Activated T-cell treated with anti-CD3 and anti-CD28 coated beads, Interleukin-2, amount 50 U/mL, for 24 hours (primary cell): ENCODE measurements around the gene TTC17.

ENCODE experiments used
- DNase-seq: peaks from one replicate; pipeline ENCODE4 v3.0.0-alpha.2; 2020
- H3K27ac Mint-ChIP-seq: 2 replicates; pipeline ENCODE4 v1.8.0; 2020; ENCODE audit warnings: mild to moderate bottlenecking, mixed read lengths
- H3K27me3 Mint-ChIP-seq: 2 replicates; pipeline ENCODE4 v1.8.0; 2020; ENCODE audit warnings: mixed read lengths
- H3K36me3 Mint-ChIP-seq: 2 replicates; pipeline ENCODE4 v1.8.0; 2020; ENCODE audit warnings: low read depth, mixed read lengths
- H3K4me1 Mint-ChIP-seq: 2 replicates; pipeline ENCODE4 v1.8.0; 2020; ENCODE audit warnings: low read depth, mixed read lengths
- H3K4me3 Mint-ChIP-seq: 2 replicates; pipeline ENCODE4 v1.8.0; 2020; ENCODE audit warnings: mild to moderate bottlenecking, moderate library complexity, mixed read lengths
- H3K9me3 Mint-ChIP-seq: 2 replicates; pipeline ENCODE4 v1.8.0; 2020; ENCODE audit warnings: mixed read lengths

The TTC17 gene

GRCh38 chr11:43511959-43512358 lies 153.2 kb downstream of the TTC17 start:
- Mint-ChIP-seq H3K27ac (no peak overlapping the region), H3K4me1 (peaks cover 9% of the 10 kb centered on the region), H3K9me3 (no peaks in the 10 kb centered on the region), H3K4me3 (no peak overlapping the region), H3K27me3 (peaks cover 15% of the 10 kb centered on the region), H3K36me3 (no peaks in the 10 kb centered on the region)
- no peak for DNase-seq

- no peaks in the 10 kb centered on the region for H3K36me3 Mint-ChIP-seq
- no peaks in the 10 kb centered on the region for H3K9me3 Mint-ChIP-seq
- DNase-seq: no peak
- peaks cover 34% of the 10 kb centered on the region for H3K27me3 Mint-ChIP-seq
- H3K4me1 Mint-ChIP-seq: peaks cover 12% of the 10 kb centered on the region
- H3K4me3 Mint-ChIP-seq: no peak overlapping the region
- no peak overlapping the region for H3K27ac Mint-ChIP-seq
Observed at GRCh38 chr11:43515090-43515489, 156.4 kb downstream of the TTC17 start.

- DNase-seq: no peak
- H3K4me3 Mint-ChIP-seq: no peak overlapping the region
- H3K9me3 Mint-ChIP-seq: peaks cover 7% of the 10 kb centered on the region
- H3K36me3 Mint-ChIP-seq: no peaks in the 10 kb centered on the region
- H3K27ac Mint-ChIP-seq: no peak overlapping the region
- H3K4me1 Mint-ChIP-seq: peaks cover 12% of the 10 kb centered on the region
- H3K27me3 Mint-ChIP-seq: peaks cover 43% of the 10 kb centered on the region
Observed at GRCh38 chr11:43516316-43516850, 157.7 kb downstream of the TTC17 start.

GRCh38 chr11:43517518-43517917 lies 158.8 kb downstream of the TTC17 start:
- no peak for DNase-seq
- no peak overlapping the region for H3K27ac Mint-ChIP-seq
- H3K27me3 Mint-ChIP-seq: peaks cover 43% of the 10 kb centered on the region
- peaks cover 10% of the 10 kb centered on the region for H3K9me3 Mint-ChIP-seq
- peaks cover 12% of the 10 kb centered on the region for H3K4me1 Mint-ChIP-seq
- H3K36me3 Mint-ChIP-seq: no peaks in the 10 kb centered on the region
- no peak overlapping the region for H3K4me3 Mint-ChIP-seq

GRCh38 chr11:43518408-43519160 lies 159.9 kb downstream of the TTC17 start:
- Mint-ChIP-seq H3K4me1 (peaks cover 12% of the 10 kb centered on the region), H3K27ac (no peak overlapping the region), H3K4me3 (no peak overlapping the region), H3K27me3 (peaks cover 43% of the 10 kb centered on the region), H3K36me3 (no peaks in the 10 kb centered on the region), H3K9me3 (peaks cover 10% of the 10 kb centered on the region)
- no peak for DNase-seq

- DNase-seq: no peak
- Mint-ChIP-seq H3K36me3 (no peaks in the 10 kb centered on the region), H3K4me1 (peaks cover 12% of the 10 kb centered on the region), H3K27me3 (peaks cover 29% of the 10 kb centered on the region), H3K27ac (no peak overlapping the region), H3K4me3 (no peak overlapping the region), H3K9me3 (peaks cover 10% of the 10 kb centered on the region)
Observed at GRCh38 chr11:43521471-43521870, 162.8 kb downstream of the TTC17 start.

- Mint-ChIP-seq H3K4me3 (no peak overlapping the region), H3K4me1 (peaks cover 3% of the 10 kb centered on the region), H3K9me3 (peaks cover 10% of the 10 kb centered on the region), H3K27me3 (peaks cover 17% of the 10 kb centered on the region), H3K36me3 (no peaks in the 10 kb centered on the region), H3K27ac (no peak overlapping the region)
- no peak for DNase-seq
Observed at GRCh38 chr11:43523632-43524031, 164.9 kb downstream of the TTC17 start.

GRCh38 chr11:43532041-43532440 lies 173.3 kb downstream of the TTC17 start:
- Mint-ChIP-seq H3K27ac (no peak overlapping the region), H3K4me3 (no peak overlapping the region), H3K4me1 (no peaks in the 10 kb centered on the region), H3K36me3 (no peaks in the 10 kb centered on the region), H3K9me3 (no peaks in the 10 kb centered on the region), H3K27me3 (peaks cover 35% of the 10 kb centered on the region)
- no peak for DNase-seq

- H3K27ac Mint-ChIP-seq: no peak overlapping the region
- DNase-seq: no peak
- no peaks in the 10 kb centered on the region for H3K36me3 Mint-ChIP-seq
- peaks cover 76% of the 10 kb centered on the region for H3K27me3 Mint-ChIP-seq
- H3K4me3 Mint-ChIP-seq: no peak overlapping the region
- H3K9me3 Mint-ChIP-seq: peaks cover 3% of the 10 kb centered on the region
- no peaks in the 10 kb centered on the region for H3K4me1 Mint-ChIP-seq
Observed at GRCh38 chr11:43537833-43538615, 179.3 kb downstream of the TTC17 start.

GRCh38 chr11:43541993-43542392 lies 183.3 kb downstream of the TTC17 start:
- Mint-ChIP-seq H3K27ac (no peak overlapping the region), H3K4me1 (peaks cover under 1% of the 10 kb centered on the region), H3K27me3 (peaks cover 79% of the 10 kb centered on the region), H3K9me3 (peaks cover 3% of the 10 kb centered on the region), H3K36me3 (no peaks in the 10 kb centered on the region), H3K4me3 (no peak overlapping the region)
- DNase-seq: no peak

GRCh38 chr11:43542750-43543712 lies 184.3 kb downstream of the TTC17 start:
- H3K4me3 Mint-ChIP-seq: no peak overlapping the region
- no peaks in the 10 kb centered on the region for H3K36me3 Mint-ChIP-seq
- peaks cover 75% of the 10 kb centered on the region for H3K27me3 Mint-ChIP-seq
- H3K4me1 Mint-ChIP-seq: peaks cover 2% of the 10 kb centered on the region
- DNase-seq: no peak
- H3K27ac Mint-ChIP-seq: no peak overlapping the region
- H3K9me3 Mint-ChIP-seq: peaks cover 3% of the 10 kb centered on the region
